ENCODE results near the gene ATP8A2.

The ATP8A2 gene

GRCh38 chr13:26021516-26021915 lies 649.7 kb downstream of the ATP8A2 start:
- no peak for TF ChIP-seq CTCF (IDR thresholded peaks at IDR 0.05; ENCODE audit: insufficient read depth, low read length, poor library complexity, severe bottlenecking)
- H3K27me3 ChIP-seq (replicated peaks; ENCODE audit: control insufficient read depth, insufficient read depth, low read length), result no peaks in the 10 kb centered on the region; the same call in 1 of the 2 replicates
- H3K4me3 ChIP-seq (replicated peaks; ENCODE audit: low read depth, low read length), result no peak overlapping the region
- no peak for DNase-seq (ENCODE audit: extremely low read depth, insufficient read length)
- no peaks in the 10 kb centered on the region for H3K36me3 ChIP-seq (ENCODE audit: control insufficient read depth, insufficient read depth, low read length)

- H3K4me3 ChIP-seq (replicated peaks; ENCODE audit: low read depth, low read length), result no peak overlapping the region
- no peaks in the 10 kb centered on the region; the same call in 1 of the 2 replicates for H3K27me3 ChIP-seq (replicated peaks; ENCODE audit: control insufficient read depth, insufficient read depth, low read length)
- no peak for DNase-seq (ENCODE audit: extremely low read depth, insufficient read length)
- TF ChIP-seq CTCF (IDR thresholded peaks at IDR 0.05; ENCODE audit: insufficient read depth, low read length, poor library complexity, severe bottlenecking), result no peak
- no peaks in the 10 kb centered on the region for H3K36me3 ChIP-seq (ENCODE audit: control insufficient read depth, insufficient read depth, low read length)
Observed at GRCh38 chr13:26021956-26022355, 650.2 kb downstream of the ATP8A2 start.

- no peak for DNase-seq (ENCODE audit: extremely low read depth, insufficient read length)
- Histone ChIP-seq H3K4me3 (replicated peaks; ENCODE audit: low read depth, low read length) (no peak overlapping the region), H3K27me3 (replicated peaks; ENCODE audit: control insufficient read depth, insufficient read depth, low read length) (no peaks in the 10 kb centered on the region; the same call in 1 of the 2 replicates), H3K36me3 (ENCODE audit: control insufficient read depth, insufficient read depth, low read length) (no peaks in the 10 kb centered on the region)
- TF ChIP-seq CTCF (IDR thresholded peaks at IDR 0.05; ENCODE audit: insufficient read depth, low read length, poor library complexity, severe bottlenecking), result no peak
Observed at GRCh38 chr13:26022538-26023292, 650.9 kb downstream of the ATP8A2 start.

- Histone ChIP-seq H3K36me3 (ENCODE audit: control insufficient read depth, insufficient read depth, low read length) (no peaks in the 10 kb centered on the region), H3K27me3 (replicated peaks; ENCODE audit: control insufficient read depth, insufficient read depth, low read length) (no peaks in the 10 kb centered on the region; the same call in 1 of the 2 replicates), H3K4me3 (replicated peaks; ENCODE audit: low read depth, low read length) (no peak overlapping the region)
- TF ChIP-seq CTCF (IDR thresholded peaks at IDR 0.05; ENCODE audit: insufficient read depth, low read length, poor library complexity, severe bottlenecking), result no peak
- DNase-seq (ENCODE audit: extremely low read depth, insufficient read length), result no peak
Observed at GRCh38 chr13:26024558-26024957, 652.8 kb downstream of the ATP8A2 start.

GRCh38 chr13:26025196-26025595 lies 653.4 kb downstream of the ATP8A2 start:
- no peaks in the 10 kb centered on the region for H3K36me3 ChIP-seq (ENCODE audit: control insufficient read depth, insufficient read depth, low read length)

More at GRCh38 chr13:26025196-26025595, 653.4 kb downstream of the ATP8A2 start:
- TF ChIP-seq CTCF (IDR thresholded peaks at IDR 0.05; ENCODE audit: insufficient read depth, low read length, poor library complexity, severe bottlenecking), result no peak
- Histone ChIP-seq H3K27me3 (replicated peaks; ENCODE audit: control insufficient read depth, insufficient read depth, low read length) (no peaks in the 10 kb centered on the region; the same call in 1 of the 2 replicates), H3K4me3 (replicated peaks; ENCODE audit: low read depth, low read length) (no peak overlapping the region)
- no peak for DNase-seq (ENCODE audit: extremely low read depth, insufficient read length)

Data from GM06990 (cell line).